OCI-LY7 (cell line): ENCODE results near the gene MMP11. TPM values are rescaled to one million over a fixed set of nuclear protein-coding genes. Genes with fewer than 3 reads are reported as not detected.

Source experiments
- BruUV-seq: library from RNA; stranded (reverse); fragments of 400-500 nt; replicated peaks from 2 replicates; lab custom pipeline; 2021; lab: Mats Ljungman, UMichigan
- CTCF ChIA-PET: fragments of 300-600 bp; sonication (Branson Sonifier 250); formaldehyde crosslinking; loops from one replicate; lab custom pipeline; 2022; ENCODE audit warnings: antibody characterized with exemption; ENCODE audit not compliant: unreplicated experiment; lab: Charles Lee
- POLR2A ChIA-PET: fragments of 300-600 bp; sonication (Branson Sonifier 250); formaldehyde crosslinking; loops from one replicate; lab custom pipeline; 2022; ENCODE audit warnings: antibody characterized with exemption; lab: Charles Lee
- DNase-seq: peaks from one replicate; pipeline ENCODE4 v3.0.0-alpha.2; 2015; ENCODE audit warnings: low spot score
- H2AFZ ChIP-seq: fragments of 200-600 bp; sonication (generic), shearing (Covaris generic); 2 replicates; pipeline ENCODE4 v1.6.1; 2014; ENCODE audit warnings: mild to moderate bottlenecking, antibody characterized with exemption, low read length, moderate library complexity
- H3K27ac ChIP-seq: fragments of 200-600 bp; sonication (generic); 2 replicates; pipeline ENCODE4 v1.5.1; 2014; ENCODE audit warnings: mixed run types, low read depth, mild to moderate bottlenecking, moderate library complexity, low read length, inconsistent platforms; ENCODE audit not compliant: poor library complexity, severe bottlenecking
- H3K36me3 ChIP-seq: fragments of 200-600 bp; sonication (generic); 2 replicates; pipeline ENCODE4 v1.6.1; 2014; ENCODE audit warnings: mild to moderate bottlenecking, antibody characterized with exemption, low read length, moderate library complexity, mixed read lengths; ENCODE audit not compliant: insufficient read depth
- H3K4me1 ChIP-seq: fragments of 200-600 bp; sonication (generic); 2 replicates; pipeline ENCODE4 v1.5.1; 2014; ENCODE audit warnings: mild to moderate bottlenecking, low read length; ENCODE audit not compliant: insufficient read depth, poor library complexity, severe bottlenecking
- H3K4me2 ChIP-seq: fragments of 200-600 bp; sonication (generic); 2 replicates; pipeline ENCODE4 v1.6.1; 2014; ENCODE audit warnings: mild to moderate bottlenecking, low read length
- H3K4me3 ChIP-seq: fragments of 200-600 bp; sonication (generic); 2 replicates; pipeline ENCODE4 v1.5.1; 2014; ENCODE audit warnings: mild to moderate bottlenecking, low read depth, low read length; ENCODE audit not compliant: poor library complexity, severe bottlenecking
- H3K79me2 ChIP-seq: fragments of 200-600 bp; sonication (generic); 2 replicates; pipeline ENCODE4 v1.6.1; 2016; ENCODE audit warnings: low read depth, mild to moderate bottlenecking, low read length, moderate library complexity, mixed read lengths; ENCODE audit not compliant: insufficient read depth
- H3K9me2 ChIP-seq: fragments of 200-600 bp; sonication (generic); 2 replicates; pipeline ENCODE4 v1.6.1; 2016; ENCODE audit warnings: mild to moderate bottlenecking, low read length, mixed read lengths; ENCODE audit not compliant: insufficient read depth
- H3K9me3 ChIP-seq: fragments of 200-600 bp; sonication (generic); 2 replicates; pipeline ENCODE4 v1.6.1; 2014; ENCODE audit warnings: mild to moderate bottlenecking, mixed run types, low read length, mixed read lengths
- H4K20me1 ChIP-seq: fragments of 200-600 bp; sonication (generic); 2 replicates; pipeline ENCODE4 v1.6.1; 2014; ENCODE audit warnings: mild to moderate bottlenecking, antibody characterized with exemption, low read length, moderate library complexity, mixed read lengths; ENCODE audit not compliant: insufficient read depth
- CTCF ChIP-seq: fragments of 200-600 bp; sonication (generic); conservative IDR thresholded peaks from 2 replicates; pipeline ENCODE4 v1.5.1; 2014; ENCODE audit warnings: mild to moderate bottlenecking, antibody characterized with exemption, low read length, moderate library complexity, mixed read lengths
- EZH2phosphoT487 ChIP-seq: fragments of 200-600 bp; sonication (generic); IDR thresholded peaks from 2 replicates; pipeline ENCODE4 v1.6.1; 2018; ENCODE audit warnings: low read depth, borderline replicate concordance, mild to moderate bottlenecking, mixed run types, antibody characterized with exemption, low read length, moderate library complexity, mixed read lengths
- intact Hi-C: fragments of 100-400 bp; cut with micrococcal nuclease; formaldehyde crosslinking; loops from one replicate; pipeline ENCODE4 v1.10.0; 2022; ENCODE audit not compliant: unreplicated experiment
- total RNA-seq, 2 experiments: library from RNA; depleted of rRNA in 1 of 2; stranded (reverse); fragments of >200 nt in 1 of 2; shearing (Covaris generic) in 1 of 2; gene quantifications; 2 replicates each; pipeline ENCODE4 v1.2.3, GENCODE V29; 2014 to 2022

MMP11 gene
- total RNA-seq, 2 experiments from 2014 or later, result 9.2 to 12.9 TPM

GRCh38 chr22:23806837-23807236 is 34.2 kb downstream of the MMP11 start:
- peak; percentile 29 for DNase-seq
- Histone ChIP-seq H2AFZ (no peak overlapping the region), H3K4me2 (peak overlapping the region; percentile 72), H3K27ac (peak overlapping the region; percentile 97), H3K4me3 (peak overlapping the region; percentile 7), H3K9me2 (no peaks in the 10 kb centered on the region), H4K20me1 (no peaks in the 10 kb centered on the region), H3K79me2 (peaks cover 26% of the 10 kb centered on the region; the same call in 1 of the 2 replicates), H3K36me3 (peaks cover 75% of the 10 kb centered on the region), H3K9me3 (no peaks in the 10 kb centered on the region), H3K4me1 (peaks cover 57% of the 10 kb centered on the region)
- CTCF ChIA-PET, result no interaction called here
- BruUV-seq, result no TSS peak
- POLR2A ChIA-PET, result interaction anchor here (0.7 to 1.1 kb wide), 3 partner anchors 8 to 394 kb away, joined by 3 to 6 read pairs (median 3); no protein-coding TSS in a partner anchor
- intact Hi-C loops, result no loop called here
- TF ChIP-seq CTCF (no peak), EZH2phosphoT487 (no peak)

DNA sequence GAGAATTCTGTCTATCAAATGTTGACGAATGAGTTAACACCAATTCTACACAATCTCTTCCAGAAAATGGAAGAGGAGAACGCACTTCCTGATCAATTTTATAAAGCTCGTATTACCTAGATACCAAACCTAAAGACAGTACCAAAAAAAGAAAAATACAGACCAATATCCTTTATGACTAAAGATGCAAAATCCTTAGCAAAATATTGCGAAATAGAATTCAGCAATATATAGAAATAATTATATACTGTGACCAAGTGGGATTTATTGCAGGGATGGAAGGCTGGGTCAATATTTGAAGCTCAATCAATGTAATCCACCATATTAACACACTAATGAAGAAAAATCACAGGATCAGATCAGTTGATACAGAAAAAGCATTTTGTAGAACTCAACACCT is 39.7 kb downstream of the MMP11 start:
- H3K4me1 ChIP-seq, result peaks cover 2% of the 10 kb centered on the region
- BruUV-seq, result no TSS peak
- H3K4me3 ChIP-seq, result no peak overlapping the region
- CTCF ChIA-PET, result no interaction called here
- H3K9me2 ChIP-seq, result no peaks in the 10 kb centered on the region
- H3K79me2 ChIP-seq, result peaks cover 3% of the 10 kb centered on the region; the same call in 1 of the 2 replicates
- POLR2A ChIA-PET, result interaction anchor here (0.7 kb wide), 2 partner anchors 10 to 248 kb away, joined by 4 to 6 read pairs; no protein-coding TSS in a partner anchor
- no peak overlapping the region for H2AFZ ChIP-seq
- no peak overlapping the region for H3K27ac ChIP-seq
- no peak for DNase-seq
- no peak for TF ChIP-seq CTCF
- no peak for TF ChIP-seq EZH2phosphoT487
- no peaks in the 10 kb centered on the region for H3K9me3 ChIP-seq
- intact Hi-C loops, result no loop called here
- H4K20me1 ChIP-seq, result no peaks in the 10 kb centered on the region
- peaks cover 74% of the 10 kb centered on the region for H3K36me3 ChIP-seq
- H3K4me2 ChIP-seq, result no peak overlapping the region

GRCh38 chr22:23815541-23816155 is 43.0 kb downstream of the MMP11 start:
- no TSS peak for BruUV-seq
- no peaks in the 10 kb centered on the region for H3K9me3 ChIP-seq
- H4K20me1 ChIP-seq, result no peaks in the 10 kb centered on the region
- no peak for DNase-seq
- H3K4me2 ChIP-seq, result no peak overlapping the region
- H2AFZ ChIP-seq, result no peak overlapping the region
- ChIA-PET CTCF (no interaction called here), POLR2A (interaction anchor here (0.6 kb wide), 1 partner anchor 9 kb away, joined by 3 read pairs; no protein-coding TSS in a partner anchor)
- TF ChIP-seq CTCF, result no peak
- no peak for TF ChIP-seq EZH2phosphoT487
- H3K36me3 ChIP-seq, result peaks cover 96% of the 10 kb centered on the region
- H3K4me3 ChIP-seq, result no peak overlapping the region
- H3K79me2 ChIP-seq, result no peaks in the 10 kb centered on the region
- H3K9me2 ChIP-seq, result no peaks in the 10 kb centered on the region
- intact Hi-C loops, result no loop called here
- peaks cover 15% of the 10 kb centered on the region for H3K4me1 ChIP-seq
- H3K27ac ChIP-seq, result no peak overlapping the region
